ENCODE data around the gene CXXC4. TPM values are rescaled to one million over a fixed set of nuclear protein-coding genes. Genes with fewer than 3 reads are reported as not detected.

The CXXC4 gene
- total RNA-seq, result 10 to 100 TPM in 1 of 2 donors, 1 to 10 TPM in 1; 5.6 to 12.4 TPM
- 27.2 TPM for polyA plus RNA-seq (2013, experiment 1 of 2)
- polyA plus RNA-seq (2013, experiment 2 of 2), result 28.9 TPM
- long read RNA-seq, experiment 1, partial matches to known transcripts, result 0 of 6 reads
- long read RNA-seq, experiment 1, other reads (novel, unspliced or antisense), result 6 of 6 reads
- long read RNA-seq, experiment 2, partial matches to known transcripts, result 1 of 10 reads
- long read RNA-seq, experiment 2, other reads (novel, unspliced or antisense), result 8 of 10 reads
- long read RNA-seq, experiment 3, partial matches to known transcripts, result 0 of 5 reads
- long read RNA-seq, experiment 3, other reads (novel, unspliced or antisense), result 5 of 5 reads
- long read RNA-seq, experiment 4, result 0 reads

- Histone ChIP-seq H3K27ac (ENCODE audit: low read depth, low read length) (peak within 1 kb of the TSS; percentile 92), H3K9me3 (ENCODE audit: control insufficient read depth, low read length) (no peaks in the 10 kb centered on the region), H3K4me3 (ENCODE audit: low read length) (peak within 1 kb of the TSS; percentile 95), H3K9ac (ENCODE audit: extremely low read depth, low read length, poor library complexity, severe bottlenecking) (peak within 1 kb of the TSS; percentile 74), H3K27me3 (ENCODE audit: control insufficient read depth, insufficient read depth, low read length, poor library complexity, severe bottlenecking) (peaks cover 11% of the 10 kb centered on the region), H3K4me1 (ENCODE audit: control insufficient read depth, insufficient read depth, low read length) (peaks cover 8% of the 10 kb centered on the region), H3K36me3 (ENCODE audit: control insufficient read depth, insufficient read depth, low read length) (no peaks in the 10 kb centered on the region)
- Mint-ChIP-seq H3K36me3 (ENCODE audit: low read depth) (no peaks in the 10 kb centered on the region), H3K9me3 (no peaks in the 10 kb centered on the region), H3K27ac (peak within 1 kb of the TSS; percentile 88), H3K27me3 (ENCODE audit: insufficient read depth) (peaks cover 20% of the 10 kb centered on the region), H3K4me1 (peaks cover 49% of the 10 kb centered on the region), H3K4me3 (peak within 1 kb of the TSS; percentile 71)
- WGBS, 2 experiments (ENCODE audit: insufficient coverage in 1 of 2, insufficient read length in 1 of 2), result 0% methylated on average over 2 to 31 of the region's 42 CpGs
- no peak for TF ChIP-seq CTCF (conservative IDR thresholded peaks at IDR 0.05)
- DNase-seq, result peak; percentile 92
Observed at GRCh38 chr4:104494822-104495559, at the start of gene CXXC4. Gene CXXC4, minus strand, starts transcription at chr4:104494894. Its CDS starts 3,092 bp downstream, at chr4:104491802.

GRCh38 chr4:104533156-104533555 lies 38.5 kb upstream of the CXXC4 start:
- Histone ChIP-seq H3K27me3 (ENCODE audit: control insufficient read depth, insufficient read depth, low read length, poor library complexity, severe bottlenecking) (no peaks in the 10 kb centered on the region), H3K9me3 (ENCODE audit: control insufficient read depth, low read length) (no peaks in the 10 kb centered on the region), H3K9ac (ENCODE audit: extremely low read depth, low read length, poor library complexity, severe bottlenecking) (no peak overlapping the region), H3K4me3 (ENCODE audit: low read length) (no peak overlapping the region), H3K27ac (ENCODE audit: low read depth, low read length) (no peak overlapping the region), H3K4me1 (ENCODE audit: control insufficient read depth, insufficient read depth, low read length) (no peaks in the 10 kb centered on the region), H3K36me3 (ENCODE audit: control insufficient read depth, insufficient read depth, low read length) (no peaks in the 10 kb centered on the region)
- no peaks in the 10 kb centered on the region for H3K36me3 Mint-ChIP-seq (ENCODE audit: low read depth)
- whole genome bisulfite sequencing, 2 experiments (ENCODE audit: insufficient coverage in 1 of 2, insufficient read length in 1 of 2), result 93% methylated on average over 1 of the region's 1 CpG; no CpG with 5 or more reads in 1 of the 2 experiments
- no peaks in the 10 kb centered on the region for H3K9me3 Mint-ChIP-seq
- no peak overlapping the region for H3K27ac Mint-ChIP-seq
- no peak for TF ChIP-seq CTCF (conservative IDR thresholded peaks at IDR 0.05)
- H3K4me1 Mint-ChIP-seq, result no peaks in the 10 kb centered on the region
- no peak for DNase-seq
- no peak overlapping the region for H3K4me3 Mint-ChIP-seq
- no peaks in the 10 kb centered on the region for H3K27me3 Mint-ChIP-seq (ENCODE audit: insufficient read depth)

GRCh38 chr4:104532677-104533076 lies 38.0 kb upstream of the CXXC4 start:
- no peaks in the 10 kb centered on the region for H3K9me3 Mint-ChIP-seq
- H3K27ac ChIP-seq (ENCODE audit: low read depth, low read length), result no peak overlapping the region
- H3K4me3 Mint-ChIP-seq, result no peak overlapping the region
- H3K27ac Mint-ChIP-seq, result no peak overlapping the region
- H3K4me3 ChIP-seq (ENCODE audit: low read length), result no peak overlapping the region
- H3K4me1 Mint-ChIP-seq, result no peaks in the 10 kb centered on the region
- no peaks in the 10 kb centered on the region for H3K27me3 ChIP-seq (ENCODE audit: control insufficient read depth, insufficient read depth, low read length, poor library complexity, severe bottlenecking)
- TF ChIP-seq CTCF (conservative IDR thresholded peaks at IDR 0.05), result no peak
- H3K4me1 ChIP-seq (ENCODE audit: control insufficient read depth, insufficient read depth, low read length), result no peaks in the 10 kb centered on the region
- no peaks in the 10 kb centered on the region for H3K36me3 ChIP-seq (ENCODE audit: control insufficient read depth, insufficient read depth, low read length)
- H3K9me3 ChIP-seq (ENCODE audit: control insufficient read depth, low read length), result no peaks in the 10 kb centered on the region
- no peak overlapping the region for H3K9ac ChIP-seq (ENCODE audit: extremely low read depth, low read length, poor library complexity, severe bottlenecking)
- H3K27me3 Mint-ChIP-seq (ENCODE audit: insufficient read depth), result no peaks in the 10 kb centered on the region
- DNase-seq, result peak; percentile 47
- 82% methylated on average over 2 of the region's 2 CpGs; no CpG with 5 or more reads in 1 of the 2 experiments for WGBS, 2 experiments (ENCODE audit: insufficient coverage in 1 of 2, insufficient read length in 1 of 2)
- no peaks in the 10 kb centered on the region for H3K36me3 Mint-ChIP-seq (ENCODE audit: low read depth)

All from endodermal cell (in vitro differentiated cells).